ENCODE data around the gene SNN. TPM values are rescaled to one million over a fixed set of nuclear protein-coding genes. Genes with fewer than 3 reads are reported as not detected.

The SNN gene
- total RNA-seq, 4 donors from 2014 or later: 4.1 to 30.1 (median 23.0) TPM

- no peak overlapping the region for H3K4me3 ChIP-seq
- no peak for TF ChIP-seq CTCF (IDR thresholded peaks at IDR 0.05)
- TF ChIP-seq POLR2A (IDR thresholded peaks at IDR 0.05): no peak
- intact Hi-C loops (cut with DNase I; ENCODE audit: low total_unique reads): no loop called here
- peaks cover 0 to under 1% of the 10 kb centered on the region in 2 donors for H3K4me1 ChIP-seq
- H3K9me3 ChIP-seq: no peaks in the 10 kb centered on the region
- no peak for DNase-seq
- H3K27ac ChIP-seq: no peak overlapping the region
- H3K36me3 ChIP-seq: no peaks in the 10 kb centered on the region
- no peaks in the 10 kb centered on the region for H3K27me3 ChIP-seq
These were observed 32.2 kb downstream of the SNN start for GRCh38 chr16:11700264-11701029.

GRCh38 chr16:11705311-11706025 lies 37.2 kb downstream of the SNN start:
- no peak for TF ChIP-seq CTCF (IDR thresholded peaks at IDR 0.05)
- TF ChIP-seq POLR2A (IDR thresholded peaks at IDR 0.05): no peak
- Histone ChIP-seq H3K4me1 (peaks cover 6 to 7% of the 10 kb centered on the region in 2 donors), H3K27ac (peak overlapping the region; percentile 2 to 50), H3K27me3 (no peaks in the 10 kb centered on the region), H3K36me3 (no peaks in the 10 kb centered on the region), H3K9me3 (no peaks in the 10 kb centered on the region), H3K4me3 (no peak overlapping the region)
- DNase-seq: no peak
- intact Hi-C loops (cut with DNase I; ENCODE audit: low total_unique reads): no loop called here

- H3K9me3 ChIP-seq: no peaks in the 10 kb centered on the region
- peaks cover 6 to 7% of the 10 kb centered on the region in 2 donors for H3K4me1 ChIP-seq
- DNase-seq: no peak
- peak overlapping the region in 1 of 2 donors; percentile 50 for H3K27ac ChIP-seq
- intact Hi-C loops (cut with DNase I; ENCODE audit: low total_unique reads): no loop called here
- H3K36me3 ChIP-seq: no peaks in the 10 kb centered on the region
- H3K4me3 ChIP-seq: no peak overlapping the region
- TF ChIP-seq CTCF (IDR thresholded peaks at IDR 0.05) (no peak), POLR2A (IDR thresholded peaks at IDR 0.05) (no peak)
- no peaks in the 10 kb centered on the region for H3K27me3 ChIP-seq
These were observed 38.0 kb downstream of the SNN start for GRCh38 chr16:11706180-11706742.

GRCh38 chr16:11707679-11708197 lies 39.5 kb downstream of the SNN start:
- Histone ChIP-seq H3K4me3 (no peak overlapping the region), H3K27ac (no peak overlapping the region), H3K27me3 (no peaks in the 10 kb centered on the region), H3K4me1 (peaks cover 6 to 7% of the 10 kb centered on the region in 2 donors), H3K9me3 (no peaks in the 10 kb centered on the region), H3K36me3 (no peaks in the 10 kb centered on the region)
- TF ChIP-seq POLR2A (IDR thresholded peaks at IDR 0.05) (no peak), CTCF (IDR thresholded peaks at IDR 0.05) (no peak)
- intact Hi-C loops (cut with DNase I; ENCODE audit: low total_unique reads): no loop called here
- no peak for DNase-seq

Measured in uterus (tissue), 4 donors.